AG10803 (cell line): Measurements from ENCODE around the gene PRR3.
A peak's percentile ranks its signal among the peaks of the same experiment; 100 is the strongest.

Experiments used
- DNase-seq: peaks from one replicate; pipeline ENCODE4 v3.0.0; 2010; ENCODE audit warnings: low read depth
- H3K4me3 ChIP-seq: 2 replicates; pipeline ENCODE4 v1.5.1; 2011; ENCODE audit warnings: mild to moderate bottlenecking, low read length, control low read depth
- TF ChIP-seq, protein P1 (sequence below): conservative IDR thresholded peaks from 2 replicates; pipeline ENCODE4 v1.5.1; 2011; ENCODE audit warnings: mild to moderate bottlenecking, low read length, control low read depth, inconsistent platforms

The PRR3 gene

DNA sequence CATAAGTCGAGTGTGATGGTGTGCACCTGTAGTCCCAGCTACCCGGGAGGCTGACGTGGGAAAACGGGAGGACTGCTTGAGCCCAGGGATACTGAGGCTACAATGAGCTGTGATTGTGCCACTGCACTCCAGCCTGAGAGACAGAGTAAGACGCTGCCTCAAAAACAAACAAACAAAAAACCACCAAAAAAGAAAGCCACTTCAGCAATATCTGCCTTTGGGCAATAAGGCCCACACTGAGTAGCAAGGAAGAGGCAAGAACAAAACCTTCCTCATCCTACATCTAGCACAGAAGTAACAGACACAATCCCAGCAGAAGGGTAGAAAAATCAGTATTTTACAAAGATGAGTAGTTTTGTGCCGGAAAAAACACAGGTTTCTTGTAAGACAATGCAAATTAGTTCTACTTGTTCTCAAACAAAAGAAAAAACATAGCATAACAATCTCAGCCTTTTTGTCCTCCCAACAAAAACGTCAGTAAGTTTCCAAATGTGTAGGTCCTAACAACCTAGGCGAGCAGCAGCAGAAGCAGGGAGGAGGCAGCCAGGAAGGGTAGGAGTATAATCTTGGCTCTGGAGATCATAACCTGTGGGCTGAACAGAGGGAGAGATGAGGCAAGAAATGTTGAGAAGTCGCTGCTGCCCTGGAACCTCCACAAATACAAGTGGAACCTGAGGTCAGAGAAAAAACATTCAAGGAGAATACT is 54.2 kb downstream of the PRR3 start:
- no peak overlapping the region for H3K4me3 ChIP-seq
- TF ChIP-seq, protein P1, sequence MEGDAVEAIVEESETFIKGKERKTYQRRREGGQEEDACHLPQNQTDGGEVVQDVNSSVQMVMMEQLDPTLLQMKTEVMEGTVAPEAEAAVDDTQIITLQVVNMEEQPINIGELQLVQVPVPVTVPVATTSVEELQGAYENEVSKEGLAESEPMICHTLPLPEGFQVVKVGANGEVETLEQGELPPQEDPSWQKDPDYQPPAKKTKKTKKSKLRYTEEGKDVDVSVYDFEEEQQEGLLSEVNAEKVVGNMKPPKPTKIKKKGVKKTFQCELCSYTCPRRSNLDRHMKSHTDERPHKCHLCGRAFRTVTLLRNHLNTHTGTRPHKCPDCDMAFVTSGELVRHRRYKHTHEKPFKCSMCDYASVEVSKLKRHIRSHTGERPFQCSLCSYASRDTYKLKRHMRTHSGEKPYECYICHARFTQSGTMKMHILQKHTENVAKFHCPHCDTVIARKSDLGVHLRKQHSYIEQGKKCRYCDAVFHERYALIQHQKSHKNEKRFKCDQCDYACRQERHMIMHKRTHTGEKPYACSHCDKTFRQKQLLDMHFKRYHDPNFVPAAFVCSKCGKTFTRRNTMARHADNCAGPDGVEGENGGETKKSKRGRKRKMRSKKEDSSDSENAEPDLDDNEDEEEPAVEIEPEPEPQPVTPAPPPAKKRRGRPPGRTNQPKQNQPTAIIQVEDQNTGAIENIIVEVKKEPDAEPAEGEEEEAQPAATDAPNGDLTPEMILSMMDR, result no peak
- DNase-seq, result no peak

DNA sequence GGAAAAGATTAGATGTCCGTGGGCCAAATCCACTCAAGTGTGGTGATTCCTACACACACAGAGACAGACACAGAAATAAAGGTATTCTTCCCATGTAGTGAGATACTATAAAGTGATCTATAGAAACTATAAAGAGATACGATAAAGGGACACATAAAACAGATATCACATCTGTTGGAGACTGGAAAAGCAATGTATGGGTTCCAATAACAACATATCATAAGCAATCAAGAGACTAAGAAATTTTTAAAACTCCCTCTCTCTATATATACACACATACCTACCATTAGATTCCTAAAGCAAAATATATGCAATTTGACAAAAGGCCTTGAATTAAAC is 54.7 kb downstream of the PRR3 start:
- H3K4me3 ChIP-seq, result no peak overlapping the region
- no peak for DNase-seq
- TF ChIP-seq, protein P1, result no peak

DNA sequence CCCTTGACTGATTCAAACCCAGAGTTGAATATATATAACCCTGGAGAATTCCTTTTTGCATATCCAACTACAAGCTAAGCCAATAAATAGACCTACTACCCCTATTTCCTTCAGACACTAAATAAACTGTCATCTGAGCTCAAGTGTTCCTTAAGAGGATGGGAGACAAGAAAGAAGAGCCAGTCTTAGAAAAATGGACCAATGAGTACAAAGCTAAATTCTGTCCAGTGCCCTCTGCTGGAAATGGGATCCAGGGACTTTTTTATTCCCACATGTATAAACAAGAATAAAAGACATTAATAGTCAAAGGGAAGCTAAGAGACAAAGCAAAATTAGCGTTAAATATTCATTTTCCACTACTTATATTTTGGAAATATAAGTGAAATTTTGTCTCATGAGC is 55.1 kb downstream of the PRR3 start:
- peak; percentile 49 for DNase-seq
- no peak overlapping the region for H3K4me3 ChIP-seq
- TF ChIP-seq, protein P1, result peak; percentile 55

DNA sequence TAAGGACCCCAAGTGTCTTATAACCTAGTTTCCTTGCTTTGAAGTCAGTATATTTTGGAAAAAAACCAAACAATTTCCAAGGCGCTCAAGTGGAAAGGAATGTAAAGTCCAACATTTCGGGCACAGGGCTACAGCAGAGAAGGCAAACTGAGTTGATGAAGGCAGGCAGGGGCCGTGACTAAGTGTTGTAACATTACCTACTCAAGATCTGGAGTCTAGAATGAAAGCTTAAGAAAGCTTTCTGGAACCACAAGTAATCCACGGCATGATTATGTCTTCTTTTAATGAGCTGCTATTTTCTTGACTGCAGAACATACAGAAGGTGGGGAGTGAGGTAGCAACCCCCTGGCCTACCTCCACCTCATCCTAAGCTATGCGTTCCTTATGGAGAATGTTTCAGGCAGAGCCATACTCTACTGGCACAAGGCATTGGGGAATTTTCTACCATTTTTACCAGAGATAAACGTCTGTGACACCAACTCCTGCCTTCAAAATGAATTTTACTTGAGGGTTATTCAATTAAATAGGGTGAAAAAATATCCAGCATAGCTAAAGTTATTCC is 55.7 kb downstream of the PRR3 start:
- no peak overlapping the region for H3K4me3 ChIP-seq
- TF ChIP-seq, protein P1, result no peak
- peak; percentile 61 for DNase-seq
